HepG2 (cell line): ENCODE results near the gene ATG4B. TPM values are rescaled to one million over a fixed set of nuclear protein-coding genes. Genes with fewer than 3 reads are reported as not detected.
A peak's percentile ranks its signal among the peaks of the same experiment; 100 is the strongest.

ENCODE experiments used
- HNRNPH1 ChIP-seq: fragments of 200-400 bp; formaldehyde crosslinking; optimal IDR thresholded peaks from 2 replicates; pipeline ENCODE3; 2017; ENCODE audit warnings: mild to moderate bottlenecking, low read depth, low read length
- IKZF1 ChIP-seq: fragments of 450-650 bp; IDR thresholded peaks from 2 replicates; pipeline ENCODE4 v1.7.1; 2016
- MTF2 ChIP-seq: sonication (generic); formaldehyde crosslinking; IDR thresholded peaks from 2 replicates; pipeline ENCODE4 v1.5.0; 2020; ENCODE audit warnings: missing genetic modification reagents, borderline replicate concordance
- NCOA1 ChIP-seq: sonication (generic); formaldehyde crosslinking; IDR thresholded peaks from 2 replicates; pipeline ENCODE4 v1.9.0; 2021; ENCODE audit warnings: missing genetic modification reagents
- NR2C2 ChIP-seq: sonication (generic); formaldehyde crosslinking; IDR thresholded peaks from 2 replicates; pipeline ENCODE4 v1.4.0; 2020; ENCODE audit warnings: missing genetic modification reagents, mild to moderate bottlenecking, moderate library complexity, borderline replicate concordance
- POLR2AphosphoS5 ChIP-seq: IDR thresholded peaks from 2 replicates; pipeline ENCODE4 v1.6.1; 2012; ENCODE audit warnings: low read depth, low read length
- RBFOX2 ChIP-seq: fragments of 200-400 bp; formaldehyde crosslinking; IDR thresholded peaks from 2 replicates; pipeline ENCODE4 v1.6.1; 2017; ENCODE audit warnings: low read depth, mild to moderate bottlenecking, low read length
- RFX1 ChIP-seq: fragments of 450-650 bp; IDR thresholded peaks from 2 replicates; pipeline ENCODE4 v1.6.1; 2017
- SALL1 ChIP-seq: sonication (generic); formaldehyde crosslinking; IDR thresholded peaks from 2 replicates; pipeline ENCODE4 v1.8.0; 2022; ENCODE audit warnings: mild to moderate bottlenecking, missing genetic modification reagents
- SOX6 ChIP-seq, 2 experiments: fragments of 450-650 bp in 1 of 2; sonication (generic) in 1 of 2; formaldehyde crosslinking in 1 of 2; IDR thresholded peaks; 2 replicates each; pipeline versions ENCODE4 v1.4.0 to v1.6.1; 2017 to 2020; ENCODE audit warnings: antibody characterized with exemption in 1 of 2, mild to moderate bottlenecking in 1 of 2, missing genetic modification reagents in 1 of 2
- TEAD3 ChIP-seq: optimal IDR thresholded peaks from 2 replicates; pipeline ENCODE3; 2016; ENCODE audit warnings: borderline replicate concordance
- ZFAT ChIP-seq: sonication (generic); formaldehyde crosslinking; conservative IDR thresholded peaks from 2 replicates; pipeline ENCODE4 v1.8.1; 2023; ENCODE audit warnings: missing genetic modification reagents, inconsistent platforms
- ZNF101 ChIP-seq: sonication (generic); formaldehyde crosslinking; IDR thresholded peaks from 2 replicates; pipeline ENCODE4 v1.4.0; 2020; ENCODE audit warnings: mild to moderate bottlenecking, low read depth, missing genetic modification reagents, borderline replicate concordance
- ZNF335 ChIP-seq: sonication (generic); formaldehyde crosslinking; IDR thresholded peaks from 2 replicates; pipeline ENCODE4 v1.4.0; 2020; ENCODE audit warnings: missing genetic modification reagents
- ZNF34 ChIP-seq: sonication (generic); formaldehyde crosslinking; IDR thresholded peaks from 2 replicates; pipeline ENCODE4 v1.4.0; 2020; ENCODE audit warnings: mild to moderate bottlenecking, missing genetic modification reagents, borderline replicate concordance
- ZNF431 ChIP-seq: sonication (generic); formaldehyde crosslinking; IDR thresholded peaks from 2 replicates; pipeline ENCODE4 v1.9.0; 2022; ENCODE audit warnings: missing genetic modification reagents, low read depth, mild to moderate bottlenecking, borderline replicate concordance
- ZNF549 ChIP-seq: sonication (generic); formaldehyde crosslinking; IDR thresholded peaks from 2 replicates; pipeline ENCODE4 v1.5.0; 2020; ENCODE audit warnings: missing genetic modification reagents
- ZNF724P ChIP-seq: sonication (generic); formaldehyde crosslinking; IDR thresholded peaks from 2 replicates; pipeline ENCODE4 v1.8.0; 2022; ENCODE audit warnings: missing genetic modification reagents, borderline replicate concordance
- polyA plus RNA-seq, 8 experiments: library from polyadenylated mRNA; depleted of rRNA in 3 of 8; stranded (reverse) in 7 of 8; unstranded in 1 of 8; fragments of >200 nt; fragmentation: Illumina TruSeq in 4 of 8; extraction: Trizol in 4 of 8; gene quantifications; 2 replicates each; pipeline versions ENCODE4 v1.2.1 to v1.2.3, GENCODE V29; 2011 to 2016; ENCODE audit warnings: low read depth in 4 of 8, missing spikeins in 1 of 8, mixed read lengths in 1 of 8; ENCODE audit not compliant: insufficient read depth in 1 of 8
- total RNA-seq, 5 experiments: library from RNA; depleted of rRNA; stranded (reverse); fragments of >200 nt; fragmentation: Illumina TruSeq; extraction: Trizol; gene quantifications; 2 replicates each; pipeline ENCODE4 v1.2.3, GENCODE V29; 2016; ENCODE audit warnings: low read depth in 1 of 5
- TF ChIP-seq, protein P1 (sequence below): IDR thresholded peaks from 2 replicates; pipeline ENCODE4 v1.6.1; 2016
- TF ChIP-seq, protein P2 (sequence below): IDR thresholded peaks from 2 replicates; pipeline ENCODE4 v1.6.1; 2016; ENCODE audit warnings: control low read depth
- TF ChIP-seq, protein P3 (sequence below): sonication (generic); formaldehyde crosslinking; conservative IDR thresholded peaks from 2 replicates; pipeline ENCODE4 v1.8.0; 2022; ENCODE audit warnings: mild to moderate bottlenecking, moderate library complexity, missing genetic modification reagents
- TF ChIP-seq, protein P4 (sequence below): sonication (generic); formaldehyde crosslinking; IDR thresholded peaks from 2 replicates; pipeline ENCODE4 v1.4.0; 2020; ENCODE audit warnings: missing genetic modification reagents
- TF ChIP-seq, protein P5 (sequence below): sonication (generic); formaldehyde crosslinking; IDR thresholded peaks from 2 replicates; pipeline ENCODE4 v1.5.0; 2020; ENCODE audit warnings: mild to moderate bottlenecking, missing genetic modification reagents, moderate library complexity

ATG4B gene
- total and polyA plus RNA-seq, 2 of the 13 experiments (the other 11 are each of a cell fraction or from before 2014, with no cell fraction given): 95.5 to 239 TPM

DNA sequence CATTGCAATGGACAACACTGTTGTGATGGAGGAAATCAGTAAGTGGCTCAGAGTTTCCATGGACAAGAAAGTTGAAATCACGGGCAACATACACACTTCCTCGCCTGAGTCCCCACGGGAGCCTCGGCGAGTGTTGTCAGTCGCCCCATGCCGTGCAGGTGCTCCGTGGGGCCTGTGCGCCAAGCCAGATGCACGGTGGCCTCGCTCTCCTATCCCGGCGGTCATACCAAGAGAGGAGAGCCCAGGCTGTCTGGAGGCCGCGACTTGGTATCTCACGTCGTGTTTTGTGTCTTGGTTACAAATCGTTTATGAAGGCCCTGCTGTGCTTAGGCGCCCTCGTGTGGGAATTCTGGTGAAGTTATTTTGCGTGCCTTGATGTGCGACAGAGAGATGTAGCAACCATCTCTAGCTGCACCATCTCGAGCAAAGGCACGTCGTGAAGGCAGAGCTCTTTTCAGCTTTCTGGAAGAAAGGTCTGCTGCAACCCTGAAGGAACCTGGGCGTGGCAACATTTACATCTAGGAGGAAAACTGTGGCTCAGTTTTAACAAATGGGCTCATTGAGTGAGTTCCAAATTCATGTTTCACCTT is 21.8 kb downstream of the ATG4B start (continued):
- TF ChIP-seq, protein P1, sequence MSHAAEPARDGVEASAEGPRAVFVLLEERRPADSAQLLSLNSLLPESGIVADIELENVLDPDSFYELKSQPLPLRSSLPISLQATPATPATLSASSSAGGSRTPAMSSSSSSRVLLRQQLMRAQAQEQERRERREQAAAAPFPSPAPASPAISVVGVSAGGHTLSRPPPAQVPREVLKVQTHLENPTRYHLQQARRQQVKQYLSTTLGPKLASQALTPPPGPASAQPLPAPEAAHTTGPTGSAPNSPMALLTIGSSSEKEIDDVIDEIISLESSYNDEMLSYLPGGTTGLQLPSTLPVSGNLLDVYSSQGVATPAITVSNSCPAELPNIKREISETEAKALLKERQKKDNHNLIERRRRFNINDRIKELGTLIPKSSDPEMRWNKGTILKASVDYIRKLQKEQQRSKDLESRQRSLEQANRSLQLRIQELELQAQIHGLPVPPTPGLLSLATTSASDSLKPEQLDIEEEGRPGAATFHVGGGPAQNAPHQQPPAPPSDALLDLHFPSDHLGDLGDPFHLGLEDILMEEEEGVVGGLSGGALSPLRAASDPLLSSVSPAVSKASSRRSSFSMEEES (CRISPR knock-in tag): no peak
- TF ChIP-seq, protein P2, sequence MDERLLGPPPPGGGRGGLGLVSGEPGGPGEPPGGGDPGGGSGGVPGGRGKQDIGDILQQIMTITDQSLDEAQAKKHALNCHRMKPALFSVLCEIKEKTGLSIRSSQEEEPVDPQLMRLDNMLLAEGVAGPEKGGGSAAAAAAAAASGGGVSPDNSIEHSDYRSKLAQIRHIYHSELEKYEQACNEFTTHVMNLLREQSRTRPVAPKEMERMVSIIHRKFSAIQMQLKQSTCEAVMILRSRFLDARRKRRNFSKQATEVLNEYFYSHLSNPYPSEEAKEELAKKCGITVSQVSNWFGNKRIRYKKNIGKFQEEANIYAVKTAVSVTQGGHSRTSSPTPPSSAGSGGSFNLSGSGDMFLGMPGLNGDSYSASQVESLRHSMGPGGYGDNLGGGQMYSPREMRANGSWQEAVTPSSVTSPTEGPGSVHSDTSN (CRISPR knock-in tag): no peak
- TF ChIP-seq ZNF431 (CRISPR knock-in tag): no peak
- TF ChIP-seq ZNF335 (CRISPR knock-in tag): 0 out of 2 replicates have a peak, but pooled peaks have one; percentile 58
- no peak for TF ChIP-seq RFX1
- TF ChIP-seq SOX6 (IDR thresholded peaks at IDR 0.05): no peak
- TF ChIP-seq SOX6 (CRISPR knock-in tag; IDR thresholded peaks at IDR 0.05): no peak
- TF ChIP-seq ZNF549 (CRISPR knock-in tag): no peak
- TF ChIP-seq NCOA1: no peak
- TF ChIP-seq TEAD3: peak; percentile 91
- TF ChIP-seq ZNF724P (CRISPR knock-in tag): 0 out of 2 replicates have a peak, but pooled peaks have one; percentile 51
- TF ChIP-seq, protein P3, sequence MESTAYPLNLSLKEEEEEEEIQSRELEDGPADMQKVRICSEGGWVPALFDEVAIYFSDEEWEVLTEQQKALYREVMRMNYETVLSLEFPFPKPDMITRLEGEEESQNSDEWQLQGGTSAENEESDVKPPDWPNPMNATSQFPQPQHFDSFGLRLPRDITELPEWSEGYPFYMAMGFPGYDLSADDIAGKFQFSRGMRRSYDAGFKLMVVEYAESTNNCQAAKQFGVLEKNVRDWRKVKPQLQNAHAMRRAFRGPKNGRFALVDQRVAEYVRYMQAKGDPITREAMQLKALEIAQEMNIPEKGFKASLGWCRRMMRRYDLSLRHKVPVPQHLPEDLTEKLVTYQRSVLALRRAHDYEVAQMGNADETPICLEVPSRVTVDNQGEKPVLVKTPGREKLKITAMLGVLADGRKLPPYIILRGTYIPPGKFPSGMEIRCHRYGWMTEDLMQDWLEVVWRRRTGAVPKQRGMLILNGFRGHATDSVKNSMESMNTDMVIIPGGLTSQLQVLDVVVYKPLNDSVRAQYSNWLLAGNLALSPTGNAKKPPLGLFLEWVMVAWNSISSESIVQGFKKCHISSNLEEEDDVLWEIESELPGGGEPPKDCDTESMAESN: peak; percentile 63; the same call in 1 of the 2 replicates
- TF ChIP-seq SALL1 (CRISPR knock-in tag): peak; percentile 44; the same call in 1 of the 2 replicates
- no peak for TF ChIP-seq MTF2 (CRISPR knock-in tag)
- no peak for TF ChIP-seq RBFOX2
- no peak for TF ChIP-seq ZFAT (CRISPR knock-in tag)
- no peak for TF ChIP-seq POLR2AphosphoS5
- TF ChIP-seq HNRNPH1: no peak
- TF ChIP-seq, protein P4, sequence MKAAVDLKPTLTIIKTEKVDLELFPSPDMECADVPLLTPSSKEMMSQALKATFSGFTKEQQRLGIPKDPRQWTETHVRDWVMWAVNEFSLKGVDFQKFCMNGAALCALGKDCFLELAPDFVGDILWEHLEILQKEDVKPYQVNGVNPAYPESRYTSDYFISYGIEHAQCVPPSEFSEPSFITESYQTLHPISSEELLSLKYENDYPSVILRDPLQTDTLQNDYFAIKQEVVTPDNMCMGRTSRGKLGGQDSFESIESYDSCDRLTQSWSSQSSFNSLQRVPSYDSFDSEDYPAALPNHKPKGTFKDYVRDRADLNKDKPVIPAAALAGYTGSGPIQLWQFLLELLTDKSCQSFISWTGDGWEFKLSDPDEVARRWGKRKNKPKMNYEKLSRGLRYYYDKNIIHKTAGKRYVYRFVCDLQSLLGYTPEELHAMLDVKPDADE (CRISPR knock-in tag): no peak
- TF ChIP-seq IKZF1: no peak
- TF ChIP-seq ZNF34 (CRISPR knock-in tag): no peak
- TF ChIP-seq ZNF101 (CRISPR knock-in tag): no peak
- TF ChIP-seq, protein P5, sequence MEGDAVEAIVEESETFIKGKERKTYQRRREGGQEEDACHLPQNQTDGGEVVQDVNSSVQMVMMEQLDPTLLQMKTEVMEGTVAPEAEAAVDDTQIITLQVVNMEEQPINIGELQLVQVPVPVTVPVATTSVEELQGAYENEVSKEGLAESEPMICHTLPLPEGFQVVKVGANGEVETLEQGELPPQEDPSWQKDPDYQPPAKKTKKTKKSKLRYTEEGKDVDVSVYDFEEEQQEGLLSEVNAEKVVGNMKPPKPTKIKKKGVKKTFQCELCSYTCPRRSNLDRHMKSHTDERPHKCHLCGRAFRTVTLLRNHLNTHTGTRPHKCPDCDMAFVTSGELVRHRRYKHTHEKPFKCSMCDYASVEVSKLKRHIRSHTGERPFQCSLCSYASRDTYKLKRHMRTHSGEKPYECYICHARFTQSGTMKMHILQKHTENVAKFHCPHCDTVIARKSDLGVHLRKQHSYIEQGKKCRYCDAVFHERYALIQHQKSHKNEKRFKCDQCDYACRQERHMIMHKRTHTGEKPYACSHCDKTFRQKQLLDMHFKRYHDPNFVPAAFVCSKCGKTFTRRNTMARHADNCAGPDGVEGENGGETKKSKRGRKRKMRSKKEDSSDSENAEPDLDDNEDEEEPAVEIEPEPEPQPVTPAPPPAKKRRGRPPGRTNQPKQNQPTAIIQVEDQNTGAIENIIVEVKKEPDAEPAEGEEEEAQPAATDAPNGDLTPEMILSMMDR: peak; percentile 93
- no peak for TF ChIP-seq NR2C2 (CRISPR knock-in tag)
